CD4-positive, alpha-beta T cell treated with Interleukin-21 for 1 hour (primary cell): ENCODE measurements around the gene OPRM1.
"Not testable (repeated sequence)": the region's sequence is repeated elsewhere in the genome, so short reads cannot be mapped to it uniquely, and the experiment has no call there.

Source experiments
- DNase-seq: peaks from one replicate; pipeline ENCODE4 v3.0.0-alpha.2; 2020

OPRM1 gene

DNA sequence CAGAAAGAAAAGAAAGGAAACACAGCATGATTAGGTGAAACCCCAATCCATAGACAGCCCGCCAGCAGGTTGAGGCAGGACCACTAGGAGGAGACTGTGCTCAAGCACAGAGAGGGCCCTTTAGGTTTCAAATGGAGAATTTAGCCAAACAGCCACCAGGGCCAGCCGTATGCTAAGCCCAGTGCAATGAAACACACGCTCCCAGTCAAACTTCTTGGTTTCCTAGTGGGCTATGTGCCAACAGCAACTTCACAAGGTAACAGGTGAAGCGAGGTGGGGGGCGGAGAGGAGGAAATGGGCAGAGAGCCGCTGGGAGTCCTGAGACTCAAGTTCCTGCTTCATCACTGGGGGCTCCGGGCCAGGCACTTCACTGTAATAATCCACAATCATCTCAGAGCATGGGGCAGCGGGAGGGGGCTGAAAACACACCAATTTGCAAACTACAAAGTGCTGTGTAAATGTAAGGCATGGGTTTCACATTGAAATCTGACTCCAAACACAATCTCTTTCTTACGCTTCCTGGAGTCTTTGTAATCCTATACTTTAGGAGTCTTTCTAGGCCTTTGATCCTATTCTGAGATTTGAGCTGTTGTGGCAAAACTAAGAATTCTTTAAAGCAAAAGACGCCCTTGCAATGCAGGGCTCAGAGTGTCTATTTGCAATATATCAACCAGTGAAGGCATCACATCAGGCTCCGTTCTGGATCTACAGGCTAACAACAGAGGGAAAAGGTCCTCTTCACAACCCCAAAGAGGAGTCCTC is 117.3 kb downstream of the OPRM1 start:
- peak; percentile 74 for DNase-seq

DNA sequence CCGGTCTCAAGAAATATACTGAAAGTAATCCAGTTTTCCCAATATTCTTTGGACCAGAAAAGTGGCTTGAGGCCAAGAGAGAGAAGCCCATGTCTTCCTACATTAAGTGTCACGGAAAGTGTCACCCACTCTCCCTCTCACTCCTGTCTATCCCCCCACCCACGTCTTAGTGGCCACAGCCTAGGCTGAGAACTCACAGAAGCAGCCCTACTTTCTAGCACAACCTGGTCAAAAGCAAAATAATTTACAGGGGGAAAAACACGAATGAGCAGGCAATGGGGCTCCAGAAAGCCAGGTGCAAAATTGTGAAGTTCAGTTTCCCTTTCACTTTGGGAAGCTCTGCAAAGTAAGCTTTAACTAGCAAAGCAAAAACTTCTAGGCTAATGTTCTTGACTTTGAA is 118.0 kb downstream of the OPRM1 start:
- peak; percentile 44 for DNase-seq

DNA sequence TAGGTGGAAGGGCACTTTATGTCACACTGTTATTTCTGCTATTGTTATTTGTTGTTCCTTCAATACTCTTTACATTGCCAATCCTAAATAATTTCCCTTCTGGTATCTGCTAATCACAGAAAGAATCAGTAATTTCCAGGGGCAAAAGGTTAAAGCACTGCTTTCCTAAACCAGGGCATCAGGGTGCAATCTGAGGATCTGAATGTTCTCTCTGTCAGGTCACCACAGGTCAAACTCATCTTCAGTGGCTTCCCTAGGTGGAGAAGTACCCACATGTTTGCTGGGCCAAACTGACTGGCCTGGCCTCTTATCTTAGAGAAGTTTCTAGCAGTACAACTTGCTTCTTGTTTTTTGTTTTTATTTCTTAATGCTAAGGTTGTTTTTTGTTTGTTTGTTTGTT is 118.7 kb downstream of the OPRM1 start:
- DNase-seq: no peak

- no peak for DNase-seq
Measured at GRCh38 chr6:154159126-154159525, 120.1 kb downstream of the OPRM1 start.

DNA sequence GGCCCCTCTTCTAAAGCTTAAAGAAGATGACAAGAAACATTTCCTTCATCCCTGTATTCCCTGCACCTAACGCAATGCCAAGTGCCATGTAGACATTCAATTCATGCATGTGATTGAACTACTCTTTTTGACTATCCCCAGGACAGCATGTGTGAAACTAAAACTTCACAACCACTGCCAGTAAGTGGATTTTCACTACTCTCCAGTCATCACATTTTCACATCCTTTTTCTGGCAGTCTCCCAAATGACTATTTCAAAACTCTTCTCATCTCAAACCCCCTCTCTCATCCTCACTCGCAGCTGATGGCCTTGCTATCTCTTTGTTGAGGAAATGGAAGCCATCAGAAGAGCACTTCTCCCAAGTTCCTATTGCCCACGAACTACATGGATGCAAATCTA is 122.6 kb downstream of the OPRM1 start:
- no peak for DNase-seq

- DNase-seq: no peak
Measured at GRCh38 chr6:154164397-154164796, 125.4 kb downstream of the OPRM1 start.

- no peak for DNase-seq
Measured at GRCh38 chr6:154165478-154165877, 126.4 kb downstream of the OPRM1 start.

DNA sequence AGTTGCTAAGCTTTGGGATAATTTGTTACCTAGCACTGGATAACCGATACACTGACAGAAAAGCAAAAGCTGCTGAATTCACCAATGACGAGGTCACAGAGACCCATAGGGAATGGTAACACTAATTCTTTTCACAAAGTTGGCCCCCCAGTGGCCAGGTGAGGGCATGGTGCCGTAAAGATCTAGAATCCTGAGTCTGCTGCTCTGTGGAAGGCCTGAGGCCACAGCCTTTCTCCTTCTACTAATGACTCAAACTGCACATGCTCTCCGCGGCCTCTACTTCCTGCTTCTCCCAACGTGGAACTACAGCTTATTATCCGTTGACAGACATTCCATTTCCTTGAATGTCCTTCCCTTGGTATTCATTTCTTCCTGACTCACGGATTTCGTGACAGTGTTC is 127.1 kb downstream of the OPRM1 start:
- no peak for DNase-seq

DNA sequence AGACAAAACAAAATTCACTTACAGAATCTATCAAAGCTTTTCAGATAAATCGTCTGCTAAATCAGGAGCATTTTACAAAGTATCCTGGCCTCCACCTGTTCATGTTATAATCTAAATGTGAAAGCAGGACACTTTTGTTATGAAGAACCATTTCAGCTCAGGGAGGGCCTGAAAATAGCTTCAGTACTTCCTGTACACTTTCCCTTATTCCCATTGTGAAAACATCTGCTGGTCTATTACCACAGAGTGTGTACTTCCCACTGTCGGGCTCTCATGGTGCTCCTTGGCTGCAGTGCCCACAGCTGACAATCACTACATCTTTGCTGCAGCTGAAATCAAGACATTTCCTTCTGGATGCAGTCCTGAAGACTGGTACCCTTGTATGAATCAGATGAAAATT is 128.1 kb downstream of the OPRM1 start:
- DNase-seq: no peak

GRCh38 chr6:154169193-154169847 is 130.3 kb downstream of the OPRM1 start:
- peak; percentile 15 for DNase-seq

DNA sequence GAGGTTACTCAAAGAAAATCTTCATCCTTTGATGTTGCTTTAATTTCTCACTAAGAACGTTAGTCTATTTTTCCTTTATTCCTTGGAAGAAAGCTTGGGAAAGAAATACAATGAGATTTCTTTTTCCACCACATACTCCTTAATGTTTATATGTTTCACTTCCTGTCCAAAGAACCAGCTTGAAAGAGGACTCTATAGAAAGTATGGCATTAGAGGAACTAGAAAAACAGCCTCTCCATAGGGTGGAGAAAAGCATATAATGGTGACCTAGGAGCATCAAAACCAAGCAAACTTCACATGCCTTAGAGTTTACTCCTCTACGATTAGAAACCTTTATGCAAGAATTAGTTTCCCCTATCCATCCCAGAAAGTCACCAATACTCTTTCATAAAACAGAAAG is 131.1 kb downstream of the OPRM1 start:
- DNase-seq: no peak

DNA sequence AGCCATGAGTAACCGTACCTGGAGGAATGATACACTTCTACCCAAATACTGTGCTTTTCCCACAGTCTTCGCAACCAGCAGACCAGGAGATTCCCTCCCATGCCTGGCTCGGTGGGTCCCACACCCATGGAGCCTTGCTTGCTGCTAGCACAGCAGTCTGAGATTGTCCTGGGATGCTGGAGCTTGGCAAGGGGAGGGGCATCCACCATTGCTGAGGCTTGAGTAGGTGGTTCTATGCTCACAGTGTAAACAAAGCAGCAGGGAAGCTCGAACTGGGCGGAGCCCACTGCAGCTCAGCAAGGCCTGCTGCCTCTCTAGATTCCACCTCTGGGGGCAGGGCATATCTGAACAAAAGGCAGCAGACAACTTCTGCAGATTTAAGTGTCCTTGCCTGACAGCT is 133.4 kb downstream of the OPRM1 start:
- not testable (repeated sequence) for DNase-seq

DNA sequence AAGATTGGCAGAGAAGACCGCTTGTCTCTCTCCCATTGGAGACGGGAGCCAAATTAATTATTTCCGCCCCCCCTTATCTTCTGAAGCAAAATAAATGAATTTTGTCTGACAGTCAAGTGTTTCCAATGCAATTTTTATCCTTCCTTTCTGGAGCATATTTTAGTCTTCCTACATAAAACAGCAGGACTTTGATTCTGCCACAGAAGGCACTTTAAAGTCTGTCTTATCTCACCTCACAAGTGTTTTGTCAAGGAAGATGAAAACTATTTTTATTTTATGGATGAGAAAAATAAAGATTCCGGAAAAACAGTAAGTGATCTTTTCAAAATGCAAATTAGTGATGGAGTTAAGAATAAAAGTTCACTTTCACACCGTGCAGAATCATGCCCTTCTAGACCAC is 140.4 kb downstream of the OPRM1 start:
- no peak for DNase-seq

DNA sequence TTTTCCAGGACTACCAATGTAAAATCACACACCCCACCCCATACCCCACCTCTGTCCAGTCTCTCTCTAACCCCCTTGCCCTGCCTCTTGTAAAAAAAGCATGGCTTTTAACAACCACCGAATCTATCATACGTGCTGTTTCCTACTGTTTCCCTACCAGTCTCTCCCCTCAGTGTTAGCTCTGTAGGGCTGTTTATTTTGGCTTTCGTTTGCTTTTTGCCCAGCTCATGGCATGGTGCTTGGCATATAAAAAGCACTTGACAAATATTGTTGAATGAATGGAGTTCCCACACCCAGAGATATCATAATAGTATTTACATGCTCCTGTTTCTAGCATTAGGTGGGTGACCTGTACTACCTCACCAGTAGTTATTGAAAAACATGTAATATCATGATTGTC is 148.2 kb downstream of the OPRM1 start:
- DNase-seq: no peak

- no peak for DNase-seq
Measured at GRCh38 chr6:154187714-154188113, 148.7 kb downstream of the OPRM1 start.

GRCh38 chr6:154196333-154196885 is 157.4 kb downstream of the OPRM1 start:
- DNase-seq: no peak

DNA sequence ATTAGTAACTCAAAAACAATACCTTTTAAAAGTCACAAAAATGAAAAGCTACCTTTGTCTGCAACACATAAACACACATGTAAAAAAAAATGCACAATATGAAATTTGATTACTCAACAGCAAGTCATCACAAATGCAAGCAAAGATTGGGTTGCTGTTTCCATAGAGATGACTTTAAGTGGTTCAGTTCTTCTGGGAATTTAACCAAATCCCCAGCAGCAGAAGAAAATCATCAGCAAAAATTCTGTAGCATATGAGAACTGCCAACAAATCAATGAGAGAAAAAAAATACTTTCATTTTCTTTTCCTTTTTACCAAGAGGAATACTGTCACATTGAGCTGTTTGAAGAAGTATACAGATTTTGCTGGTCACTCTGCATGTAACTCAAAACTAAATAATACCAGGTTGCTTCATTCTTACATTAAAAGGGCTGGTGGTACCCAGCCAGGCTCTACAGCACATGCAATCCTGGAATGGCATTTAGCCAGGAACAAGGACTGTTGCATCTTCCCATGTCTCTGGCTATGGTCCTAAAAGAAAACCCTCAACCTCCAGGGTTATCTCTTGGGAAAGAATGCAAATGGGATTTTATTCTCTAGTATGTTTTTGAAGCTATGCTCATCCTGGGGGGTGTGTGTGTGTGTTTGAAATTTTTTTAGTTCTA is 158.3 kb downstream of the OPRM1 start:
- no peak for DNase-seq

- not testable (repeated sequence) for DNase-seq
Measured at GRCh38 chr6:154201688-154202087, 162.6 kb downstream of the OPRM1 start.

GRCh38 chr6:154202339-154202738 is 163.3 kb downstream of the OPRM1 start:
- no peak for DNase-seq

DNA sequence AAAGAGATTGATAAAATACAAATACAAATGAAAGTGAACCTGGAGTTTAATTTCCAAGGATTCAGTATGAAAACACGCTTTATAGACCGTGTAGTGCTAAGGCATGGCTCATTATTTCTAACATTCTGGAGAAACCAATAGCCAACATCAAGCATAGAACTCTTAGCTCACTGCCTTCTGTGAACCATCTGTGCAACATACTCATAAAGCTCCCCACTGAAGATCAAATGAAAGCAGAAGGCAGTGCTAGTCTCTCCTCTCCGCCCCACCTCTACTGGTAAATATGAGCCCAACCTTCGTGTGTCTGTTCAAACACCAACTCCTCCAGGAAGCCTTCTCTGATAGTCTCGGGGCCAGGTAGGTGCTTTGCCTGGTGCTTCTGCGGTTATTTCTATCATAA is 163.9 kb downstream of the OPRM1 start:
- no peak for DNase-seq

DNA sequence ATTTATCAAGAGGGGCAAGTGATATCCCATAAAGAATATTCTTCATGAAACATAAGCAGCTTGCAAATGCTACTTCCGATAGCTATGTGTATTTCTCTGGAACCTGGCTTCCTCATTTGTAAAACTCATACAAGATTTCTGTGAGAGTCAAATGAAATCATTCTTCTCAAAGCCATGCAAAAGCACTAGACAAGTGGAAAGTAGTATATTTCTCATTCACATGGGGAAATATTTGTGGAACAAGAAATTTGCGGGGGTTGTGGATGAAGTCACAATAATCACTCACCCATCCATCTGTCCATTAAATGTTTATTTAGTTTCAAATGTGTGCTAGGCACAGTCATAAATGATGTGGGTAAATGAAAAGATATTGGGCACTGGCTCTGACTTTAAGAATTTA is 167.1 kb downstream of the OPRM1 start:
- DNase-seq: no peak

GRCh38 chr6:154206996-154207395 is 168.0 kb downstream of the OPRM1 start:
- DNase-seq: no peak

- no peak for DNase-seq
Measured at GRCh38 chr6:154209555-154209954, 170.5 kb downstream of the OPRM1 start.

DNA sequence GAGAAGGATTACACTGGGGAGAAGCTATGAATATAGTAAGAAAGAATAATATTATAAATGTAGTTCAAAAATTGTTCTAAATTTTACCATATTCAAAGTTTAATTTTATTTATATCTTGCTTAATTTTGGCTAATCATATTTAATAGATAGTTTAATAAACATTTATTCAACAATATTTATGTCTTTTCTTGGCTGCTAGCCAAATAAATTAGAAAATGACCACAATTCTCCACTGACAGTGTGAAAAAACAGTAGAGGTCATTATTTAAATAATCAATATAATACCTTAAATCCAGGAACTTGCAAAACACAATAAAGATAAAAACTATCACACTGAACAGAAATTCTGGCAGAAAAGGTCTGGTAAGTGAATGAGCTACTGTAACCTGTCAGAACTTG is 171.6 kb downstream of the OPRM1 start:
- DNase-seq: no peak
